Measurements from ENCODE around the gene MAPK11.

- TF ChIP-seq POLR2AphosphoS5 (IDR thresholded peaks at IDR 0.05; ENCODE audit: low read depth, low read length) = no peak
- TF ChIP-seq, protein P1, sequence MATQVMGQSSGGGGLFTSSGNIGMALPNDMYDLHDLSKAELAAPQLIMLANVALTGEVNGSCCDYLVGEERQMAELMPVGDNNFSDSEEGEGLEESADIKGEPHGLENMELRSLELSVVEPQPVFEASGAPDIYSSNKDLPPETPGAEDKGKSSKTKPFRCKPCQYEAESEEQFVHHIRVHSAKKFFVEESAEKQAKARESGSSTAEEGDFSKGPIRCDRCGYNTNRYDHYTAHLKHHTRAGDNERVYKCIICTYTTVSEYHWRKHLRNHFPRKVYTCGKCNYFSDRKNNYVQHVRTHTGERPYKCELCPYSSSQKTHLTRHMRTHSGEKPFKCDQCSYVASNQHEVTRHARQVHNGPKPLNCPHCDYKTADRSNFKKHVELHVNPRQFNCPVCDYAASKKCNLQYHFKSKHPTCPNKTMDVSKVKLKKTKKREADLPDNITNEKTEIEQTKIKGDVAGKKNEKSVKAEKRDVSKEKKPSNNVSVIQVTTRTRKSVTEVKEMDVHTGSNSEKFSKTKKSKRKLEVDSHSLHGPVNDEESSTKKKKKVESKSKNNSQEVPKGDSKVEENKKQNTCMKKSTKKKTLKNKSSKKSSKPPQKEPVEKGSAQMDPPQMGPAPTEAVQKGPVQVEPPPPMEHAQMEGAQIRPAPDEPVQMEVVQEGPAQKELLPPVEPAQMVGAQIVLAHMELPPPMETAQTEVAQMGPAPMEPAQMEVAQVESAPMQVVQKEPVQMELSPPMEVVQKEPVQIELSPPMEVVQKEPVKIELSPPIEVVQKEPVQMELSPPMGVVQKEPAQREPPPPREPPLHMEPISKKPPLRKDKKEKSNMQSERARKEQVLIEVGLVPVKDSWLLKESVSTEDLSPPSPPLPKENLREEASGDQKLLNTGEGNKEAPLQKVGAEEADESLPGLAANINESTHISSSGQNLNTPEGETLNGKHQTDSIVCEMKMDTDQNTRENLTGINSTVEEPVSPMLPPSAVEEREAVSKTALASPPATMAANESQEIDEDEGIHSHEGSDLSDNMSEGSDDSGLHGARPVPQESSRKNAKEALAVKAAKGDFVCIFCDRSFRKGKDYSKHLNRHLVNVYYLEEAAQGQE (IDR thresholded peaks at IDR 0.05; ENCODE audit: insufficient read depth in 1 of 2, low read depth in 2 of 2, low read length in 2 of 2) = no peak
Observed at GRCh38 chr22:50299785-50300619, 29.8 kb upstream of the MAPK11 start.

All from PFSK-1 (cell line).